Measurements from ENCODE around the gene GRIP2. TPM values are rescaled to one million over a fixed set of nuclear protein-coding genes. Genes with fewer than 3 reads are reported as not detected.

The GRIP2 gene
- polyA plus RNA-seq, 3 donors: not detected

- Mint-ChIP-seq H3K27me3 (ENCODE audit: low read depth in 3 of 3) (peaks cover 5 to 10% (median 5%) of the 10 kb centered on the region in 3 donors), H3K4me1 (no peaks in the 10 kb centered on the region), H3K36me3 (no peaks in the 10 kb centered on the region), H3K27ac (no peak overlapping the region), H3K4me3 (no peak overlapping the region), H3K9me3 (peaks cover 5 to 17% (median 9%) of the 10 kb centered on the region in 7 donors)
- H2AFZ ChIP-seq (ENCODE audit: insufficient read depth, low read depth, low read length, poor library complexity, severe bottlenecking): no peak overlapping the region
- no peaks in the 10 kb centered on the region for H3K79me2 ChIP-seq (ENCODE audit: insufficient read depth, low read length)
- H3K4me1 ChIP-seq (ENCODE audit: control insufficient read depth in 1 of 2, insufficient read depth in 2 of 2, low read length in 2 of 2): no peaks in the 10 kb centered on the region
- H3K9ac ChIP-seq (ENCODE audit: insufficient read depth, low read length, poor library complexity, severe bottlenecking): no peak overlapping the region
- H4K20me1 ChIP-seq (ENCODE audit: insufficient read depth, low read length): no peaks in the 10 kb centered on the region
- H3K4me3 ChIP-seq (replicated peaks in 1 of 3; ENCODE audit: low read depth in 2 of 3, low read length in 3 of 3): no peak overlapping the region
- peaks cover 4 to 9% of the 10 kb centered on the region in 2 donors for H3K9me3 ChIP-seq (replicated peaks in 1 of 2; ENCODE audit: control insufficient read depth in 1 of 2, insufficient read depth in 1 of 2, low read length in 2 of 2)
- DNase-seq: no peak
- TF ChIP-seq, protein P1, sequence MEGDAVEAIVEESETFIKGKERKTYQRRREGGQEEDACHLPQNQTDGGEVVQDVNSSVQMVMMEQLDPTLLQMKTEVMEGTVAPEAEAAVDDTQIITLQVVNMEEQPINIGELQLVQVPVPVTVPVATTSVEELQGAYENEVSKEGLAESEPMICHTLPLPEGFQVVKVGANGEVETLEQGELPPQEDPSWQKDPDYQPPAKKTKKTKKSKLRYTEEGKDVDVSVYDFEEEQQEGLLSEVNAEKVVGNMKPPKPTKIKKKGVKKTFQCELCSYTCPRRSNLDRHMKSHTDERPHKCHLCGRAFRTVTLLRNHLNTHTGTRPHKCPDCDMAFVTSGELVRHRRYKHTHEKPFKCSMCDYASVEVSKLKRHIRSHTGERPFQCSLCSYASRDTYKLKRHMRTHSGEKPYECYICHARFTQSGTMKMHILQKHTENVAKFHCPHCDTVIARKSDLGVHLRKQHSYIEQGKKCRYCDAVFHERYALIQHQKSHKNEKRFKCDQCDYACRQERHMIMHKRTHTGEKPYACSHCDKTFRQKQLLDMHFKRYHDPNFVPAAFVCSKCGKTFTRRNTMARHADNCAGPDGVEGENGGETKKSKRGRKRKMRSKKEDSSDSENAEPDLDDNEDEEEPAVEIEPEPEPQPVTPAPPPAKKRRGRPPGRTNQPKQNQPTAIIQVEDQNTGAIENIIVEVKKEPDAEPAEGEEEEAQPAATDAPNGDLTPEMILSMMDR (IDR thresholded peaks at IDR 0.05): no peak
- intact Hi-C loops (cut with micrococcal nuclease): no loop called here
- H3K27me3 ChIP-seq (ENCODE audit: control insufficient read depth in 2 of 2, insufficient read depth in 2 of 2, low read length in 2 of 2): no peaks in the 10 kb centered on the region
- no peaks in the 10 kb centered on the region for H3K36me3 ChIP-seq (replicated peaks in 1 of 2; ENCODE audit: control insufficient read depth in 1 of 2, insufficient read depth in 2 of 2, low read length in 2 of 2)
- WGBS (ENCODE audit: insufficient coverage): 86% methylated on average over 13 of the region's 16 CpGs
- H3K4me2 ChIP-seq (replicated peaks; ENCODE audit: extremely low read depth, low read length, poor library complexity, severe bottlenecking): no peak overlapping the region
- H3K27ac ChIP-seq (ENCODE audit: low read depth in 1 of 2, low read length in 2 of 2): no peak overlapping the region
Observed at GRCh38 chr3:14505803-14506500, 34.2 kb downstream of the GRIP2 start.

GRCh38 chr3:14505001-14505802 is 34.9 kb downstream of the GRIP2 start:
- intact Hi-C loops (cut with micrococcal nuclease): no loop called here
- H3K9me3 Mint-ChIP-seq: peaks cover 5 to 17% (median 9%) of the 10 kb centered on the region in 7 donors

More at GRCh38 chr3:14505001-14505802, 34.9 kb downstream of the GRIP2 start:
- H3K27me3 ChIP-seq (ENCODE audit: control insufficient read depth in 2 of 2, insufficient read depth in 2 of 2, low read length in 2 of 2): no peaks in the 10 kb centered on the region
- DNase-seq: no peak
- peaks cover 4 to 9% of the 10 kb centered on the region in 2 donors for H3K9me3 ChIP-seq (replicated peaks in 1 of 2; ENCODE audit: control insufficient read depth in 1 of 2, insufficient read depth in 1 of 2, low read length in 2 of 2)
- Mint-ChIP-seq H3K36me3 (no peaks in the 10 kb centered on the region), H3K4me1 (no peaks in the 10 kb centered on the region), H3K4me3 (no peak overlapping the region), H3K27me3 (ENCODE audit: low read depth in 3 of 3) (peaks cover 4 to 10% (median 5%) of the 10 kb centered on the region in 3 donors), H3K27ac (no peak overlapping the region)
- no peaks in the 10 kb centered on the region for H3K4me1 ChIP-seq (ENCODE audit: control insufficient read depth in 1 of 2, insufficient read depth in 2 of 2, low read length in 2 of 2)
- TF ChIP-seq, protein P1 (IDR thresholded peaks at IDR 0.05): no peak
- H3K4me2 ChIP-seq (replicated peaks; ENCODE audit: extremely low read depth, low read length, poor library complexity, severe bottlenecking): no peak overlapping the region
- WGBS (ENCODE audit: insufficient coverage): 87% methylated on average over 14 of the region's 22 CpGs
- no peak overlapping the region for H2AFZ ChIP-seq (ENCODE audit: insufficient read depth, low read depth, low read length, poor library complexity, severe bottlenecking)
- H3K4me3 ChIP-seq (replicated peaks in 1 of 3; ENCODE audit: low read depth in 2 of 3, low read length in 3 of 3): no peak overlapping the region
- H3K79me2 ChIP-seq (ENCODE audit: insufficient read depth, low read length): no peaks in the 10 kb centered on the region
- H4K20me1 ChIP-seq (ENCODE audit: insufficient read depth, low read length): no peaks in the 10 kb centered on the region
- H3K27ac ChIP-seq (ENCODE audit: low read depth in 1 of 2, low read length in 2 of 2): no peak overlapping the region
- H3K9ac ChIP-seq (ENCODE audit: insufficient read depth, low read length, poor library complexity, severe bottlenecking): no peak overlapping the region
- H3K36me3 ChIP-seq (replicated peaks in 1 of 2; ENCODE audit: control insufficient read depth in 1 of 2, insufficient read depth in 2 of 2, low read length in 2 of 2): no peaks in the 10 kb centered on the region

Data from CD14-positive monocyte (primary cell).